IPS-20b (cell line): ENCODE measurements around the gene TNRC6C.
"Not testable (repeated sequence)": the region's sequence is repeated elsewhere in the genome, so short reads cannot be mapped to it uniquely, and the experiment has no call there.

Experiments
- H3K27ac ChIP-seq: one replicate; pipeline ENCODE4 v1.5.1; 2013; ENCODE audit warnings: low read length
- H3K27me3 ChIP-seq: 2 replicates; pipeline ENCODE4 v1.6.1; 2013; ENCODE audit warnings: mild to moderate bottlenecking, low read length, inconsistent platforms; ENCODE audit not compliant: insufficient read depth
- H3K36me3 ChIP-seq: 2 replicates; pipeline ENCODE4 v1.6.1; 2013; ENCODE audit warnings: low read depth, mild to moderate bottlenecking, inconsistent platforms, low read length, moderate library complexity; ENCODE audit not compliant: insufficient read depth
- H3K4me1 ChIP-seq: 2 replicates; pipeline ENCODE4 v1.6.1; 2013; ENCODE audit warnings: mild to moderate bottlenecking, control low read depth, inconsistent platforms, low read length, moderate library complexity; ENCODE audit not compliant: insufficient read depth
- H3K4me3 ChIP-seq: 2 replicates; pipeline ENCODE4 v1.5.1; 2013; ENCODE audit warnings: mild to moderate bottlenecking, low read length, inconsistent platforms
- H3K9ac ChIP-seq: 2 replicates; pipeline ENCODE4 v1.6.1; 2013; ENCODE audit warnings: low read depth, mild to moderate bottlenecking, inconsistent platforms, low read length, moderate library complexity
- H3K9me3 ChIP-seq: 2 replicates; pipeline ENCODE4 v1.6.1; 2013; ENCODE audit warnings: mild to moderate bottlenecking, low read depth, low read length, inconsistent platforms; ENCODE audit not compliant: insufficient read depth

TNRC6C gene

DNA sequence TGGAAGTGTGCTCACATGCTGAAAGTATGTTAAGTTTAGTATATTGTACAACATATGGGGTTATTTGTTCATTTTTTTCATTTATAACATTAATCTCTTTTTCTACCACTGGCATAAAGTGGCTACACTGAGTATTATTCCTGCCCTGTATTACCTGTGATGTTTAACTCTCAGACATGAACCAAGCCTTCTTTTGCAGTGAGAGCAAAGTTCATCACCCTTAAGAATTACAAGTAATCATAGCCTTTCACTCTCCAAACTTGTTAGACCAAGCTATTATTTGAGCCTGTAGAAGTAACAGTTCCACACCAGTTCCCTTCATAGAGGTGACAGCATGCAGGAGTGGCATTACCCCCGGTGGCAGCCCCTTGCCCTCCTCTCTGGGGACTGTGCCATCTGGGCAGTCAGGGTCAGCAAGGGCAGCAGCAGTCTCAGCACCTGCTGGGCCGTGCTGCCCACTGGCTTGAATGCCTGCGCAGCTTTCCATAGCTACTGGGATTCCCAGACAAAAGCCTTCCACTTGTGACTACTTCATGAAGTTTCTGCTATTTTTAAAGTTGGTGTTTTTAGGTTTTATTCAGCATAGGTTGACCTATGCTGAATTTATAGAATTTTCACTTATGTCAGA lies 98.7 kb downstream of the TNRC6C start:
- no peak overlapping the region for H3K27ac ChIP-seq
- no peak overlapping the region for H3K4me3 ChIP-seq
- H3K9me3 ChIP-seq = no peaks in the 10 kb centered on the region
- H3K36me3 ChIP-seq = peaks cover 26% of the 10 kb centered on the region
- no peaks in the 10 kb centered on the region for H3K27me3 ChIP-seq
- no peaks in the 10 kb centered on the region for H3K4me1 ChIP-seq
- H3K9ac ChIP-seq = no peak overlapping the region

DNA sequence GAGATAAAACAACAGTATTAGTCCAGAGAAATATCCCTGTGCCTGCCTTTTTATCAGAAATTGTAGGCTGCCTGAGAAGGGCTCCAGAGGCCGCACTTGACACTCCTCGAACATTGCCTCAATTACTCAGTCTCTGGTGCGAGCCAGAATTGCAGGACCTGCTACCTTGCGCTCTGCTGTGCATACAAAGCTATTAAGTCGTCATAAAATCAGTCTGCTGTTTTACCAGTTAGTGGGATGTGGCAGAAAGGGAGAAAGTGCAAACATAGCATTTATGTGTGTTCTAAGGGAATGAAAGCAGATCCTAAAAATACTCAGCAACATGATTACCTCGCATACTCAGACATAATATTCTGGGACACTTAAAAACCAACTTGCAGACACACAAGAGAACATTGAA lies 99.5 kb downstream of the TNRC6C start:
- H3K36me3 ChIP-seq = peaks cover 23% of the 10 kb centered on the region
- H3K9me3 ChIP-seq = no peaks in the 10 kb centered on the region
- H3K4me3 ChIP-seq = no peak overlapping the region
- no peaks in the 10 kb centered on the region for H3K4me1 ChIP-seq
- H3K9ac ChIP-seq = no peak overlapping the region
- no peak overlapping the region for H3K27ac ChIP-seq
- no peaks in the 10 kb centered on the region for H3K27me3 ChIP-seq

DNA sequence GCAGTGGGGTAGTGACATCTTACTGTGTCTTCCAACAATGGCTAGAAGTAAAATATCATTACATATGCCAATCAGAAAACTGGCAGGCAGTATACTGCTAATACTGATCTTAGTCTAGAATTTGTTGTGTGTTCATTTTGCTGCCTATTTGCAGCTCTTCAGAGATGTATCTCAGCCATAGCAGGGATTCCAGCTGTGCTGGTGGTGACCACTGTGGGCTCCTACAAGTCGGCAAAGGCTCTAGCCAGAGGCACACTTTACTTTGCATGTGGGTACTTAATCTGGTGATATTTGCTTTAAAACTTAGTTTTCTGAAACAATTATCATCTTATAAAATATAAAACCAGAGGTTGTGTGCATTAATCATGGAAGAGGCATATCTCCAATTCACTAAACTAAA lies 100.1 kb downstream of the TNRC6C start:
- no peak overlapping the region for H3K4me3 ChIP-seq
- no peak overlapping the region for H3K9ac ChIP-seq
- H3K36me3 ChIP-seq = peaks cover 22% of the 10 kb centered on the region
- no peak overlapping the region for H3K27ac ChIP-seq
- no peaks in the 10 kb centered on the region for H3K9me3 ChIP-seq
- no peaks in the 10 kb centered on the region for H3K27me3 ChIP-seq
- no peaks in the 10 kb centered on the region for H3K4me1 ChIP-seq

DNA sequence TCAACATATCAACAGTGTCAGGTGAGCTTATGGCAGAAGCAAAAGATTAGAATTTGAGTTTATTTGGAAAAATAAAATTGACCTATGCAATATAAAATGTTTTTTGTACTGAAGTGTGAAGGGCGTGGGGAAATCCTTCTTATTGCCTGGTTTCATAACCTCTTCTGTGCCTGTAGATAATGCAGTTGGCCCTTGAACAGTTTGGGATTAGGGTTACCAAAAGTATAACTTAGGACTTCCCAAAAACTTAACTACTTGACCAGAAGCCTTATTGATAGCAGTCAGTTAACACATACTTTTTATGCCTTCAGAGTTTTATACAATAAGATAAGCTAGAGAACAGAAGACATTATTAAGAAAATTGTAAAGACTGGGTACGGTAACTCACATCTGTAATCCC lies 104.1 kb downstream of the TNRC6C start:
- H3K9me3 ChIP-seq = no peaks in the 10 kb centered on the region
- peaks cover 27% of the 10 kb centered on the region; the same call in 1 of the 2 replicates for H3K36me3 ChIP-seq
- no peak overlapping the region for H3K9ac ChIP-seq
- H3K4me3 ChIP-seq = no peak overlapping the region
- no peaks in the 10 kb centered on the region for H3K4me1 ChIP-seq
- no peak overlapping the region for H3K27ac ChIP-seq
- no peaks in the 10 kb centered on the region for H3K27me3 ChIP-seq

DNA sequence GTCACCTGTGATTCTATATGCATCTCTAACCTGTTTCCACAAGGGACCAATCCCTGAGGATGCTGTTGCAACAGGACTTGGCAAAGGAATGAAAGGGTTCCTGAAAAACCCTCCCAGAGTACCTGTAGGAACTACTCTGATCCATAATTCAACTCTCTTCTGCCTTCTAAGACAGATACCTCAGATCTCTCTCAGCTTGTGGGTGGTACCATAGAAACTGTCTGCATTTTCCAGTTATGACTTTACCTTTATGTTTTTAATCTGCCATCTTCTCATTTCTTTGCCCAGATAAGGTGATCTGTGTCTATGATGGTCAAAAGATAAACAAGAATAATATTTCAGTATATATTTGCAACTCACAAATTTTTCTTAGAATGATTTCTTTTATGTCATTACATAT lies 105.0 kb downstream of the TNRC6C start:
- H3K9ac ChIP-seq = no peak overlapping the region
- H3K4me1 ChIP-seq = no peaks in the 10 kb centered on the region
- no peaks in the 10 kb centered on the region for H3K9me3 ChIP-seq
- no peak overlapping the region for H3K27ac ChIP-seq
- no peaks in the 10 kb centered on the region for H3K27me3 ChIP-seq
- no peak overlapping the region for H3K4me3 ChIP-seq
- peaks cover 34% of the 10 kb centered on the region for H3K36me3 ChIP-seq

DNA sequence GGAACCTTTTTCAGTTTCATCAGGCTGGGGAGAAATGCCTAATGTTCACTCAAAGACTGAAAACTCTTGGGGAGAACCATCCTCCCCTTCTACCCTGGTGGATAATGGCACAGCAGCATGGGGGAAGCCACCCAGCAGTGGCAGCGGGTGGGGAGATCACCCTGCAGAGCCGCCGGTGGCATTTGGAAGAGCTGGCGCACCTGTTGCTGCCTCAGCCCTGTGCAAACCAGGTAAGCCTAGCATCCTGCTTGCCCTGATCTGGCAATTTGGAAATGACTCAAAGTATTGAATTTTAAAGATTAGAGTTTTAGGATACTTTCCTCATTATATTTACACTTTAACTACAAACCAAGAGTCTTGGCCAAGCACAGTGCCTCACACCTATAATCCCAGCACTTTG lies 106.2 kb downstream of the TNRC6C start:
- Histone ChIP-seq H3K27ac (no peak overlapping the region), H3K9me3 (no peaks in the 10 kb centered on the region), H3K36me3 (peaks cover 46% of the 10 kb centered on the region), H3K9ac (no peak overlapping the region), H3K4me3 (no peak overlapping the region), H3K4me1 (no peaks in the 10 kb centered on the region), H3K27me3 (no peaks in the 10 kb centered on the region)

DNA sequence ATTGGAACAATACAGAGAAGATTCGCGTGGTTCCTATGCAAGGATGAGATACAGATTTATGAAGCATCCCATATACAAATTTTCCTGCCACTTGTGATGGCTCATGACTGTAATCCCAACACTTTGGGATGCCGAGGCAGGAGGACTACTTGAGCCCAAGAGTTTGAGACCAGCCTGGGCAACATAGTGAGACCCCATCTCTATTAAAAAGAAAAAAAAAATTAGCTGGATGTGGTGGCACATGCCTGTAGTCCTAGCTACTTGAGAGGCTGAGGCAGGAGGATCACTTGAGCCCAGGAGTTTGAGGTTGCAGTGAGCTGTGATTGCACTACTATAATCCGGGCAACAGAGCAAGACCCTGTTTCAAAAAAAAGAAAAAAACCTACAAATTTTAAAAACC lies 108.5 kb downstream of the TNRC6C start:
- H3K27me3 ChIP-seq, H3K4me3 ChIP-seq, H3K4me1 ChIP-seq, H3K9ac ChIP-seq, H3K9me3 ChIP-seq, H3K27ac ChIP-seq: not testable (repeated sequence)
- peaks cover 67% of the 10 kb centered on the region for H3K36me3 ChIP-seq

DNA sequence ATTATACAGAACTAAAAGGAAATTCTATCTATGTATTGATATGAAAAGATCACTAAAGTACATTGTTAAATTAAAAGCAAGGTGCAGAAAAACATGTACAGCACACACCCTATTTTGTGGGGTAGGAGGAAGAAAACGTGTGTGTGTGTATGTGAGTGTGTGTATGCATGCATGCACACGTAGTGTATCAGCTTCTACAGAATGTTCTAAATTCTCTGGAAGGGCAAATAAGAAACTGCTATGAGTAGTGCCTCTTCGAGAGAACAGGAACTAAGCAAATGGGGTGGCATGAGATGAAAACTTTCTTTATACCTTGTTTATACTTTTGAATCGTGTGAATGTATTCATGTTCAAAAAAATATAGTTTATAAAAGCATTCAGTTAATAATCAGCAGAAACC lies 111.2 kb downstream of the TNRC6C start:
- H3K4me3 ChIP-seq = no peak overlapping the region
- no peaks in the 10 kb centered on the region for H3K4me1 ChIP-seq
- no peaks in the 10 kb centered on the region for H3K27me3 ChIP-seq
- no peaks in the 10 kb centered on the region for H3K9me3 ChIP-seq
- peaks cover 93% of the 10 kb centered on the region for H3K36me3 ChIP-seq
- H3K27ac ChIP-seq = no peak overlapping the region
- no peak overlapping the region for H3K9ac ChIP-seq

DNA sequence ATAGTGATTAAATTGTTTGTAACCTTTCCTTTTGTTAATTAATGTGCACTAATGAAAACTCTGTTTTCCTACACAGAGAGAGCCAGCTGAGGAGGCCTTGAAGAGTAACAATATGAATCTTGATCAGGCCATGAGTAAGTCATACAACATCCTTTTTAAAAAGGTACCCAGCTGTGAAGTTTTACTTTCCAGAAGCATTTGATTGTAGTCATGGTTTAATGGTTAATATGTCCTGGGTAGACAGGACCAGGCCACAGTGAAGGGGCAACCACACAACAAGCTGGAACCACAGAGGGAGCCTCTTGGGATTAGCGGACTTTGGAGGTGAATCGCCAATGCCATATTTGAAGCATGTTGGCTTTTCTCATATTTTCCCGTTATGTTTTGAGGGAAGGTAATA lies 114.5 kb downstream of the TNRC6C start:
- no peak overlapping the region for H3K9ac ChIP-seq
- peaks cover 96% of the 10 kb centered on the region for H3K36me3 ChIP-seq
- H3K4me3 ChIP-seq = no peak overlapping the region
- H3K9me3 ChIP-seq = no peaks in the 10 kb centered on the region
- no peaks in the 10 kb centered on the region for H3K27me3 ChIP-seq
- no peak overlapping the region for H3K27ac ChIP-seq
- H3K4me1 ChIP-seq = no peaks in the 10 kb centered on the region

DNA sequence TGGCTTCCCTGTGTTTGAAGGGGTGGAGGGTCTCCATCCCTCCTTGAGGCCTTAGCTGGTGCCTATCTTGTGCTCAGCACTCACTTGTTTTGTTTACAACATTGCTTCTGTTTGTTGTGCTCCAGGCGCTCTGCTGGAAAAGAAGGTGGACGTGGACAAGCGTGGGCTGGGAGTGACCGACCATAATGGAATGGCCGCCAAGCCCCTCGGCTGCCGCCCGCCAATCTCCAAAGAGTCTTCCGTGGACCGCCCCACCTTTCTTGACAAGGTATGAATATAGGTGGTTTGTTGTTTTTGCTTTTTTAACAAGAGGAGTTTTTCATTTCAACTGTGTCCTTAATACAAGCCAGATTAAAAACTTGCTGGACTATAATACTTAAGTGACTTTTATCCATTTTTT lies 116.5 kb downstream of the TNRC6C start:
- H3K36me3 ChIP-seq = peaks cover 93% of the 10 kb centered on the region
- no peaks in the 10 kb centered on the region for H3K9me3 ChIP-seq
- no peak overlapping the region for H3K4me3 ChIP-seq
- no peak overlapping the region for H3K27ac ChIP-seq
- no peaks in the 10 kb centered on the region for H3K4me1 ChIP-seq
- no peaks in the 10 kb centered on the region for H3K27me3 ChIP-seq
- no peak overlapping the region for H3K9ac ChIP-seq

DNA sequence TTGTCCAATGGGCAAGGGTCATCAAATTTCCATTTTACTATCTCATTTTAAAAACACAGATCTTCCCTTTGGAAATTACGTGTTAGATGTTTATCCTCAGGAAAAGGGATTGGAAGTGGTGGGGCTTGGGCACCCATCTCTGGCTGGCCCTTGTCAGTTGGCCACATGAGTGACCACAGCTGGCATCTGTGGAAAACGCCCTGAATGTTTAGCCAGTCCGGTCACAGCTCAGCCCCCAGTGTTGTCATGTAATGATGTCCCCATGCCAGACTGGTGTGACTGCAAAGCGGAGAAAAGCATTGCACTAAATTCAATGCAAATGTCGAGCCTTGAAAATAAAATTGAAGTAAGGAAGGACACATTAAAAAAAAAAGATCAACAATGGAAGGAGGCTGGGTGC lies 117.0 kb downstream of the TNRC6C start:
- no peak overlapping the region for H3K27ac ChIP-seq
- H3K4me3 ChIP-seq = no peak overlapping the region
- no peaks in the 10 kb centered on the region for H3K4me1 ChIP-seq
- H3K9me3 ChIP-seq = no peaks in the 10 kb centered on the region
- H3K36me3 ChIP-seq = peaks cover 91% of the 10 kb centered on the region
- no peaks in the 10 kb centered on the region for H3K27me3 ChIP-seq
- H3K9ac ChIP-seq = no peak overlapping the region

DNA sequence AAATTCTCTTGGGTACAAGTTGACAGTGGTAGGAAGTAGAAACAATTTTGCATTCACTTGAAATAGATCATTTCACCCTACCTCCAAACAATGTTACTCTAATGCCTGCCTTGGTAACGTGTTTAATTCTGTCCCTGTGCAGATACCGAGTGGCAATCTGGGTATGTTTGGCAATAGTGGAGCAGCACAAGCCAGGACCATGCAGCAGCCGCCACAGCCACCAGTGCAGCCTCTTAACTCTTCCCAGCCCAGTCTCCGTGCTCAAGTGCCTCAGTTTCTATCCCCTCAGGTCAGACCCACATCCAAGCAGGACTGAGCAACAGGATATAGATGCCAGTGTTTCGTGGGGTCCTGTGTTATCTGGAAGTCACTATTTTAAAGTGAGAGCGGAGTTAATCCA lies 120.8 kb downstream of the TNRC6C start:
- Histone ChIP-seq H3K9ac (no peak overlapping the region), H3K36me3 (peaks cover 86% of the 10 kb centered on the region), H3K27me3 (no peaks in the 10 kb centered on the region), H3K27ac (no peak overlapping the region), H3K4me3 (no peak overlapping the region), H3K9me3 (no peaks in the 10 kb centered on the region), H3K4me1 (no peaks in the 10 kb centered on the region)
